OCI-LY7 (cell line): ENCODE measurements around the gene EFNA4.

Source experiments
- EZH2phosphoT487 ChIP-seq: fragments of 200-600 bp; sonication (generic); IDR thresholded peaks from 2 replicates; pipeline ENCODE4 v1.6.1; 2018; ENCODE audit warnings: low read depth, borderline replicate concordance, mild to moderate bottlenecking, mixed run types, antibody characterized with exemption, low read length, moderate library complexity, mixed read lengths
- TF ChIP-seq, protein P1 (sequence below): fragments of 200-600 bp; sonication (generic); conservative IDR thresholded peaks from 2 replicates; pipeline ENCODE4 v1.5.1; 2014; ENCODE audit warnings: mild to moderate bottlenecking, antibody characterized with exemption, low read length, moderate library complexity, mixed read lengths

DNA sequence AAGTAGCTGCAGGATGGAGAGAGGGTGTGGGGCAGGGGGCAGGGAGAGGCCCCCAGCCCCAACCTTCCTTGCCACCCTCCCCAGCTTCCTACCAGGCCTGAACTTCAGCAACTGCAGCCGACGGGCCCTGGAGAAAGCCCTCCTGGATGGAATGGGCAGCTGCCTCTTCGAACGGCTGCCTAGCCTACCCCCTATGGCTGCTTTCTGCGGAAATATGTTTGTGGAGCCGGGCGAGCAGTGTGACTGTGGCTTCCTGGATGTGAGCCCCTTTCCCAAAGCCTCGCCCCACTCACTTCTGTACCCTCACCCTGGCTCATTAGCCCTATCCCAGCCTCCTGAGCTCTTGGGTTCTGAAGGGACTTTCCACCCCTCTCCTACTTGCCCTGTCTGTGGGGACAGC lies 6.4 kb upstream of the EFNA4 start:
- TF ChIP-seq, protein P1, sequence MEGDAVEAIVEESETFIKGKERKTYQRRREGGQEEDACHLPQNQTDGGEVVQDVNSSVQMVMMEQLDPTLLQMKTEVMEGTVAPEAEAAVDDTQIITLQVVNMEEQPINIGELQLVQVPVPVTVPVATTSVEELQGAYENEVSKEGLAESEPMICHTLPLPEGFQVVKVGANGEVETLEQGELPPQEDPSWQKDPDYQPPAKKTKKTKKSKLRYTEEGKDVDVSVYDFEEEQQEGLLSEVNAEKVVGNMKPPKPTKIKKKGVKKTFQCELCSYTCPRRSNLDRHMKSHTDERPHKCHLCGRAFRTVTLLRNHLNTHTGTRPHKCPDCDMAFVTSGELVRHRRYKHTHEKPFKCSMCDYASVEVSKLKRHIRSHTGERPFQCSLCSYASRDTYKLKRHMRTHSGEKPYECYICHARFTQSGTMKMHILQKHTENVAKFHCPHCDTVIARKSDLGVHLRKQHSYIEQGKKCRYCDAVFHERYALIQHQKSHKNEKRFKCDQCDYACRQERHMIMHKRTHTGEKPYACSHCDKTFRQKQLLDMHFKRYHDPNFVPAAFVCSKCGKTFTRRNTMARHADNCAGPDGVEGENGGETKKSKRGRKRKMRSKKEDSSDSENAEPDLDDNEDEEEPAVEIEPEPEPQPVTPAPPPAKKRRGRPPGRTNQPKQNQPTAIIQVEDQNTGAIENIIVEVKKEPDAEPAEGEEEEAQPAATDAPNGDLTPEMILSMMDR = no peak
- no peak for TF ChIP-seq EZH2phosphoT487
